ENCODE measurements around the gene ZBBX. TPM values are rescaled to one million over a fixed set of nuclear protein-coding genes. Genes with fewer than 3 reads are reported as not detected.

The ZBBX gene
- total RNA-seq, 1 donor, result not detected

DNA sequence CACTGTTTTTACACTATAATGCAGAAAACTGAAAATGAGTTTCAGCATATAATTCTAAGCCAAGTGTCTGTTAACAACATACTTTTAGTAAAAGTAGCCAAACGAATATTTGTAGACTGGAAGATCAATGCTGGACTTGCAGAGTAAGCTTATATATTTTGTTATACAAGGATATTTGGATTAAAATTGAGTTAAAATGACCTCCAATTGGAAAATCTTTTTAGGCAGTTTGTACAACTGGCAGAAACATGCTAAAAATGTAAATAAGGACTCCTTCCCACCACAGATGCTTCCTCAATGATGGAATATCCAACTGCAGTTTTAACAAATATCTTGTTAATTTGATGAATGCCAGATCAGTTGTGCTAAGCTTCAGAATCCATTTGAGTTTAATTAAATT lies 25.3 kb downstream of the ZBBX start:
- H3K4me3 ChIP-seq (ENCODE audit: low read depth, low read length), result no peak overlapping the region
- TF ChIP-seq, protein P1, sequence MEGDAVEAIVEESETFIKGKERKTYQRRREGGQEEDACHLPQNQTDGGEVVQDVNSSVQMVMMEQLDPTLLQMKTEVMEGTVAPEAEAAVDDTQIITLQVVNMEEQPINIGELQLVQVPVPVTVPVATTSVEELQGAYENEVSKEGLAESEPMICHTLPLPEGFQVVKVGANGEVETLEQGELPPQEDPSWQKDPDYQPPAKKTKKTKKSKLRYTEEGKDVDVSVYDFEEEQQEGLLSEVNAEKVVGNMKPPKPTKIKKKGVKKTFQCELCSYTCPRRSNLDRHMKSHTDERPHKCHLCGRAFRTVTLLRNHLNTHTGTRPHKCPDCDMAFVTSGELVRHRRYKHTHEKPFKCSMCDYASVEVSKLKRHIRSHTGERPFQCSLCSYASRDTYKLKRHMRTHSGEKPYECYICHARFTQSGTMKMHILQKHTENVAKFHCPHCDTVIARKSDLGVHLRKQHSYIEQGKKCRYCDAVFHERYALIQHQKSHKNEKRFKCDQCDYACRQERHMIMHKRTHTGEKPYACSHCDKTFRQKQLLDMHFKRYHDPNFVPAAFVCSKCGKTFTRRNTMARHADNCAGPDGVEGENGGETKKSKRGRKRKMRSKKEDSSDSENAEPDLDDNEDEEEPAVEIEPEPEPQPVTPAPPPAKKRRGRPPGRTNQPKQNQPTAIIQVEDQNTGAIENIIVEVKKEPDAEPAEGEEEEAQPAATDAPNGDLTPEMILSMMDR (IDR thresholded peaks at IDR 0.05; ENCODE audit: insufficient read depth, low read length), result no peak
- no peak for DNase-seq (ENCODE audit: low read depth)

DNA sequence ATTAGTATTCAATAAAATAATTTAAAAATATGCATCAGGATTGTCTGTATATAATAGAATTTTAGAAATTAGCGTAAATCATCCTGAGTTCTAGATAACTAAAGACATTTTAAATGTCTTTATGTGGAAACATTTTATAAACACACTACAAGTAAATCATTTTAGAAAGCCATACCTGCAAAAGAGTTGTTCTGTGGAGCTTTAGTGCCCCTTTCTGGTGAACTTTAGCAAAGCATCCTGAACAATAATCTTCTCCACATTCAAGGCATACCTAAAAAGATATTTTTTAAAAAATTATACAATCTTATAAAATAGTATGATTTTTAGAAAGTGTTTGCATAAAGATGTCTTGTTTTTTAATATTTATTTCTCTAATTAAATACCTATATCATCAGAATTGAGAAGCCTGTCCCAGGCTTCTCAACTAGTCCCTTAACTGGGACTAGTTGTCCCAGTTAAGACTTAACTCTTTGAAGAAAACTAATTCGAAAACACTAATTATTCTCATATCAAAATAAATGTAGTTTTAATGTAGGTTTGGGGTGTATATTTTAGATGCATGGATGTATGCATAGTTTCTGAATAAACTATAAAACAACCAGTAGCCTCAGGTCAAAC lies 29.7 kb downstream of the ZBBX start:
- TF ChIP-seq, protein P1 (IDR thresholded peaks at IDR 0.05; ENCODE audit: insufficient read depth, low read length), result peak; percentile 14
- DNase-seq (ENCODE audit: low read depth), result peak; percentile 12

DNA sequence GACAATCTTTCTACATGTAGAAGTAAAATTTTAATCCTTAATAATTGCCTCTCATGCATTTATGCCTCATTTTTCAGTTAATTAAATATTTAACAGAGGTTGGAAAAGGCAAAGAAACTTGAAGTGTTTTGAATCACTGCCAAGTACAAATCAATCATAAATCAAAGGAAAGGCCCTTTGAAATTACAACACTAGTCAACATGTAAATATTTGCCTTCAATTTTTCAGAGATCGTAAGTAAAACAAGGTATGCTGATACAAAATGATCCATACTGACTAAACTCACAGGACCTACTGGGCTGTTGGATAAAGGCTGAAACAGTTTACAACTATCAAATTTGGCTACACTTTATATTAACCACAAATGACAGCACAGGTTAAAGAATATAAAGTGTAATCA lies 33.9 kb downstream of the ZBBX start:
- H3K4me3 ChIP-seq (ENCODE audit: low read depth, low read length), result no peak overlapping the region
- TF ChIP-seq, protein P1 (IDR thresholded peaks at IDR 0.05; ENCODE audit: insufficient read depth, low read length), result no peak
- DNase-seq (ENCODE audit: low read depth), result no peak

More for the DNA sequence above, 29.7 kb downstream of the ZBBX start:
- no peak overlapping the region for H3K4me3 ChIP-seq (ENCODE audit: low read depth, low read length)

DNA sequence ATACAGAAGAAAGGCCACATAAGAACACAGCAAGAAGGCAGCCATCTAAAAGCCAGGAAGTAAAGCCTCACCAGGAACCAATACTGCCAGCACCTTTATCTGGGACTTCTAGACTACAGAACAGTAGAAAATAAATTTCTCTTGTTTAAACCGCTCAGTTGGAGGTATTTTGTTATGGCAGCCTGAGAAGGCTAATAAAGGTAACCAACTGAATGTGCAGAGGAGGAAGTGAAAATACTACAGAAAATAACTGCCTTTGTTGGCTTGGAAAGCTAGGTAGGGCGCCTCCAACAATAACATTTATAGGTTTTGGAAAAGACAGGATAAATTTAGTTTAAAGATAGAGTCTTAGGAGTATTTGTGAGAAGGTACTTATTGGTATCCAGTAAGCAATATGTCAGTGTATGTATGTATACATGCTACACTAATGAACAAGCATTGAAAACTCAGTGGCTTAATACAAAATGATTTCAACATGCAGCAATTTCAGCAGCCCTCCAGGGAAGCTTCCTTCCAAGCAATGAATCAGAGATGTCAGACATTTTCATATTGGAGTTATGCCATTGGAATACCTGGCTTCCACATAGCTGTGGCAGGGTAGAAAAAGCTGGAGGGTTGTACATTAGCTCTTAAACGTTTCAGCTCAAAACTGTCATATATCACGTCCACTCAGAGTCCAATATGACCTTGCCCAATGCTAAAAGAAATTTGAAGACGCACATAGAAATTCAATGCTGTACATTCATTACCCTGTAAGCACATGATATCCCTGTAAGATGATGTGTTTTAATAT lies 48.9 kb downstream of the ZBBX start:
- TF ChIP-seq, protein P1 (IDR thresholded peaks at IDR 0.05; ENCODE audit: insufficient read depth, low read length), result no peak
- H3K4me3 ChIP-seq (ENCODE audit: low read depth, low read length), result no peak overlapping the region
- DNase-seq (ENCODE audit: low read depth), result no peak

DNA sequence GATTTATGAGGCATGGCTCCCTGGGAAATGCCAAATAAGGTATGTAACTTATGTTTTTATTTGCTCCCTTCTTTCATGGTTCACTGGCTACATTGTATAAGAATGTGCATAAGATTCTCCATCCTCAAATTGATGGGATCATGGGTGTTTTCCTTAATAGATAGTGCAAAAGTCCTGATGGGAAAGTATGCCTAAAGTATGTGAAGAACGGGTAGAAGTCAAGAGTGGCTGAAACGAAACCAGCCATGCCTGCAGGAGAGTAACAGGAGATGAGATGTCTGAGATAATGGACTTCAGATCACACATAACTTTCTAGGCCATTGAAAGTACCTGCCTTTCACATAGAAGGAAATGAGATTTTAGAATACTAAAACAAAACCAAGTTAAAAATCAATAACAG lies 56.5 kb downstream of the ZBBX start:
- no peak for DNase-seq (ENCODE audit: low read depth)
- H3K4me3 ChIP-seq (ENCODE audit: low read depth, low read length), result no peak overlapping the region
- TF ChIP-seq, protein P1 (IDR thresholded peaks at IDR 0.05; ENCODE audit: insufficient read depth, low read length), result no peak

DNA sequence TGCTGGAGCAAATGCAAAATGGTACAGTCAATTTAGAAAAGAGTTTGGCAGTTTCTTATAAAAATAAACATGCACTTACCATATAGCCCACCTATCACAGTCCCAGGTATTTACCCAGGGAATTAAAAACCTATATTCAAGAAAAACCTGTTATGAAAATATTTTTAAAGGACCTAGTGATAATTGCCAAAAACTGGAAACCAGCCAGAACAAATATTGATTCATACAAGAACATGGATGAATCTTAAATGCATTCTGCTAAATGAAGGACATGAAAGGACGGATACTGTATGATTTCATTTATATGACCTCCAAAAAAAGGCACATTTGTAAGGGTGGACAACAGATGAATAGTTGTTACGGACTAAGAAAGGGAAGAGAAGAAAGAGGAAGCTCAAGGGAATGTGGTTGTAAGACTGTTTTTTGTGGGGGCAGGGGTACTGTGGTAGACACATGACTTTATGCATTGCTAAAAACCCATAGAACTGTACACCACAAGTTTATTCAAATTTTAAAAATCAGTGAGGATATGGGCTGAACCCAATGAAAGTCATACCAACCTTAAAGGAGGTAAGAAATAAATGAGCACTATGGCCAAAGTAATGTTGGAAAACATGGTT lies 61.0 kb downstream of the ZBBX start:
- no peak overlapping the region for H3K4me3 ChIP-seq (ENCODE audit: low read depth, low read length)
- no peak for DNase-seq (ENCODE audit: low read depth)
- TF ChIP-seq, protein P1 (IDR thresholded peaks at IDR 0.05; ENCODE audit: insufficient read depth, low read length), result no peak
